Measurements from ENCODE around the gene LYSMD4.

Gene LYSMD4

GRCh38 chr15:99707473-99708270 lies 25.6 kb downstream of the LYSMD4 start:
- no peak for FAIRE-seq
- no peak for DNase-seq (ENCODE audit: insufficient read length, low spot score)

GRCh38 chr15:99706557-99707303 lies 26.5 kb downstream of the LYSMD4 start:
- FAIRE-seq (no peak), DNase-seq (ENCODE audit: insufficient read length, low spot score) (no peak)

GRCh38 chr15:99704444-99704838 lies 28.8 kb downstream of the LYSMD4 start:
- FAIRE-seq: no peak

GRCh38 chr15:99703603-99704443 lies 29.4 kb downstream of the LYSMD4 start:
- peak; percentile 66 for DNase-seq (ENCODE audit: insufficient read length, low spot score)
- no peak for FAIRE-seq

More at GRCh38 chr15:99704444-99704838, 28.8 kb downstream of the LYSMD4 start:
- peak; percentile 62 for DNase-seq (ENCODE audit: insufficient read length, low spot score)

GRCh38 chr15:99702895-99703602 lies 30.2 kb downstream of the LYSMD4 start:
- FAIRE-seq: no peak
- DNase-seq (ENCODE audit: insufficient read length, low spot score): no peak

GRCh38 chr15:99696096-99696495 lies 37.1 kb downstream of the LYSMD4 start:
- no peak for DNase-seq (ENCODE audit: insufficient read length, low spot score)

GRCh38 chr15:99692825-99693224 lies 40.4 kb downstream of the LYSMD4 start:
- no peak for DNase-seq (ENCODE audit: insufficient read length, low spot score)
- no peak for FAIRE-seq

More at GRCh38 chr15:99696096-99696495, 37.1 kb downstream of the LYSMD4 start:
- no peak for FAIRE-seq

- FAIRE-seq (no peak), DNase-seq (ENCODE audit: insufficient read length, low spot score) (no peak)
Observed at GRCh38 chr15:99686290-99686689, 46.9 kb downstream of the LYSMD4 start.

GRCh38 chr15:99683000-99683670 lies 50.1 kb downstream of the LYSMD4 start:
- FAIRE-seq (no peak), DNase-seq (ENCODE audit: insufficient read length, low spot score) (no peak)

GRCh38 chr15:99682455-99682854 lies 50.8 kb downstream of the LYSMD4 start:
- no peak for FAIRE-seq
- no peak for DNase-seq (ENCODE audit: insufficient read length, low spot score)

GRCh38 chr15:99681990-99682389 lies 51.2 kb downstream of the LYSMD4 start:
- FAIRE-seq (no peak), DNase-seq (ENCODE audit: insufficient read length, low spot score) (no peak)

- no peak for DNase-seq (ENCODE audit: insufficient read length, low spot score)
- FAIRE-seq: no peak
Observed at GRCh38 chr15:99680276-99680675, 53.0 kb downstream of the LYSMD4 start.

GRCh38 chr15:99677540-99678134 lies 55.6 kb downstream of the LYSMD4 start:
- FAIRE-seq (no peak), DNase-seq (ENCODE audit: insufficient read length, low spot score) (no peak)

Measured in HTR-8/SVneo (cell line).